ENCODE results near the gene LYRM4. TPM values are rescaled to one million over a fixed set of nuclear protein-coding genes. Genes with fewer than 3 reads are reported as not detected.

The LYRM4 gene
- total RNA-seq, 4 donors from 2014 or later: 9.2 to 28.2 (median 14.2) TPM

DNA sequence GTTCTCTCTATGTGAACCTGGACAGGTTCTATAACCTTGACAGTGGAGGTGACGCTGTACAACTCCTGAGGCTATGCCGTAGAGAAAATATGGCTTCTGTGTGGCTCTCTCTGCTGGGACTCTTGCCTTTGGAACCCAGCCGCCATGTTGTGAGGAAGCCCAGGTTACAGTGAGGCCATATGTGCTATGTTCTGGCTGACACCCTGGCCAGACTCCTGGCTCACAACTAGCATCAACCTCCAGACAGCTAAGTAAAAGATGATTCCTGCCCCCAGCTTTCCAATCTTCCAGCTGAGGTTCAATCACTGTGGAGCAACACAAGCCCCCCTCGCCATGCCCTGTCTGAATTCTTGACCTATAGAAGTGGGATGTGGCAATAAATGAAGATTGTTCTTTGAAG, 118.6 kb downstream of the LYRM4 start:
- Histone ChIP-seq H3K9me3 (no peaks in the 10 kb centered on the region), H3K27ac (no peak overlapping the region), H3K4me1 (no peaks in the 10 kb centered on the region), H3K4me3 (no peak overlapping the region), H3K27me3 (no peaks in the 10 kb centered on the region), H3K36me3 (no peaks in the 10 kb centered on the region)
- TF ChIP-seq, protein P1, sequence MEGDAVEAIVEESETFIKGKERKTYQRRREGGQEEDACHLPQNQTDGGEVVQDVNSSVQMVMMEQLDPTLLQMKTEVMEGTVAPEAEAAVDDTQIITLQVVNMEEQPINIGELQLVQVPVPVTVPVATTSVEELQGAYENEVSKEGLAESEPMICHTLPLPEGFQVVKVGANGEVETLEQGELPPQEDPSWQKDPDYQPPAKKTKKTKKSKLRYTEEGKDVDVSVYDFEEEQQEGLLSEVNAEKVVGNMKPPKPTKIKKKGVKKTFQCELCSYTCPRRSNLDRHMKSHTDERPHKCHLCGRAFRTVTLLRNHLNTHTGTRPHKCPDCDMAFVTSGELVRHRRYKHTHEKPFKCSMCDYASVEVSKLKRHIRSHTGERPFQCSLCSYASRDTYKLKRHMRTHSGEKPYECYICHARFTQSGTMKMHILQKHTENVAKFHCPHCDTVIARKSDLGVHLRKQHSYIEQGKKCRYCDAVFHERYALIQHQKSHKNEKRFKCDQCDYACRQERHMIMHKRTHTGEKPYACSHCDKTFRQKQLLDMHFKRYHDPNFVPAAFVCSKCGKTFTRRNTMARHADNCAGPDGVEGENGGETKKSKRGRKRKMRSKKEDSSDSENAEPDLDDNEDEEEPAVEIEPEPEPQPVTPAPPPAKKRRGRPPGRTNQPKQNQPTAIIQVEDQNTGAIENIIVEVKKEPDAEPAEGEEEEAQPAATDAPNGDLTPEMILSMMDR (IDR thresholded peaks at IDR 0.05): no peak
- no peak for TF ChIP-seq POLR2A (IDR thresholded peaks at IDR 0.05)
- WGBS, 2 donors: 96 to 100% methylated on average over 3 to 4 of the region's 4 CpGs
- DNase-seq: no peak
- intact Hi-C loops (cut with DNase I): loop anchor here (10.0 kb wide), 2 partner anchors 163 to 243 kb away; no protein-coding TSS in a partner anchor

GRCh38 chr6:5141046-5141445, 119.7 kb downstream of the LYRM4 start:
- Histone ChIP-seq H3K9me3 (no peaks in the 10 kb centered on the region), H3K4me1 (no peaks in the 10 kb centered on the region), H3K27ac (no peak overlapping the region), H3K4me3 (no peak overlapping the region), H3K27me3 (no peaks in the 10 kb centered on the region), H3K36me3 (no peaks in the 10 kb centered on the region)
- no peak for TF ChIP-seq POLR2A (IDR thresholded peaks at IDR 0.05)
- TF ChIP-seq, protein P1 (IDR thresholded peaks at IDR 0.05): no peak
- 97 to 98% methylated on average over 3 of the region's 3 CpGs for WGBS, 2 donors
- no peak for DNase-seq
- intact Hi-C loops (cut with DNase I): loop anchor here (10.0 kb wide), 2 partner anchors 164 to 244 kb away; no protein-coding TSS in a partner anchor

- Histone ChIP-seq H3K36me3 (no peaks in the 10 kb centered on the region), H3K27me3 (no peaks in the 10 kb centered on the region), H3K9me3 (no peaks in the 10 kb centered on the region), H3K27ac (no peak overlapping the region), H3K4me3 (no peak overlapping the region), H3K4me1 (no peaks in the 10 kb centered on the region)
- 84 to 85% methylated on average over 7 of the region's 12 CpGs for WGBS, 2 donors
- TF ChIP-seq, protein P1 (IDR thresholded peaks at IDR 0.05): no peak
- no peak for TF ChIP-seq POLR2A (IDR thresholded peaks at IDR 0.05)
- intact Hi-C loops (cut with DNase I): loop anchor here (10.0 kb wide), 2 partner anchors 165 to 245 kb away; no protein-coding TSS in a partner anchor
- DNase-seq: no peak
Measured at GRCh38 chr6:5139828-5140771, 120.7 kb downstream of the LYRM4 start.

GRCh38 chr6:5138995-5139827, 121.5 kb downstream of the LYRM4 start:
- no peak for DNase-seq
- H3K36me3 ChIP-seq: no peaks in the 10 kb centered on the region
- H3K9me3 ChIP-seq: no peaks in the 10 kb centered on the region
- H3K4me3 ChIP-seq: no peak overlapping the region
- WGBS, 2 donors: 84% methylated on average over 13 of the region's 13 CpGs
- no peaks in the 10 kb centered on the region for H3K4me1 ChIP-seq
- no peak for TF ChIP-seq POLR2A (IDR thresholded peaks at IDR 0.05)
- TF ChIP-seq, protein P1 (IDR thresholded peaks at IDR 0.05): no peak
- intact Hi-C loops (cut with DNase I): no loop called here
- H3K27ac ChIP-seq: no peak overlapping the region
- H3K27me3 ChIP-seq: no peaks in the 10 kb centered on the region

All from esophagus squamous epithelium (tissue), 5 donors.